ENCODE measurements around the gene LRRC8E. TPM values are rescaled to one million over a fixed set of nuclear protein-coding genes. Genes with fewer than 3 reads are reported as not detected.
"Not testable (repeated sequence)": the region's sequence is repeated elsewhere in the genome, so short reads cannot be mapped to it uniquely, and the experiment has no call there.

LRRC8E gene
- total RNA-seq, 2 donors from 2014 or later: not detected

DNA sequence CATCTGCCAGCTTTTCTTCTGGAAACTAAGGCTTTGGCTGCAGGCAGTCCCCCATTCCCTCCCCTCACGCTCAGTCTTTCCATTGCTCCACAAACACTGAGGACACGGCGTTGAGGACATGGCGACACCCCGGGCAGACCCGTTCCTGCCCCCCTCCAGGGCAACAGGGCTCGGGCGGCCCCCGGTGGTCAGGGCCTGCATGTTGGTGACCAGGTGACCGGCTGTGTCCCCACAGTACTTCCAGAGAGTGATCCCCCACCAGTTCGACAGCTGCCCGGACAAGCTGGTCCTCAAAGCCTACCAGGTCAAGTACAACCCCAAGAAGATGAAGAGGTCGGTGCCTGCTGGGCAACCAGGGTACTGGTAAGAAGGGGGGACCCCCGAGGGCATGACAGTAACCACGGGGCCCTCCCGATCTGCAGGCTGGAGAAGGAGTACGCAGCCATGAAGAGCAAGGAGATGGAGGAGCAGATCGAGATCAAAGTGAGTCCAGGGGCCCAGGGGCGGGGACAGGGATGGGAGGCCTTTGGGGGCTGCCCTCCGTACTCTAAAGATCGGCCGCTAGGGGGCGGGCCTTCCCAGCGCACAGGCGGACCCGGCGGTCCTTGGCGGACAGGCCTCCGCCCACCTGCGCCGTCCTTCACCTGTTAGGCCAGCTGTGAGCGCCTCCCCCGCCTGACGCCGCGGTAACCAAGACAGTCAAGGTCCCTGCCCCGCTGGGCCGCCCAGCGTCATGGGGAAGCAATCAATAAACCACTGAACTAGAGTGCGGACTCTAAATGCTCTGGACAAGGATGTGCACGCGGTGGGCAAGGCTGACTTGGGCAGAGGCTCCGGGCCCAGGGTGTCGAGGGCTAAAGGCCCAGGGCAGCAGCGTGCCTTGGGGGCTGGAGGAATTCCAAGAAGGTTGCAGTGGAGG is 35.2 kb upstream of the LRRC8E start:
- intact Hi-C loops (cut with DNase I): no loop called here
- DNase-seq (ENCODE audit: low spot score): peak; percentile 90

DNA sequence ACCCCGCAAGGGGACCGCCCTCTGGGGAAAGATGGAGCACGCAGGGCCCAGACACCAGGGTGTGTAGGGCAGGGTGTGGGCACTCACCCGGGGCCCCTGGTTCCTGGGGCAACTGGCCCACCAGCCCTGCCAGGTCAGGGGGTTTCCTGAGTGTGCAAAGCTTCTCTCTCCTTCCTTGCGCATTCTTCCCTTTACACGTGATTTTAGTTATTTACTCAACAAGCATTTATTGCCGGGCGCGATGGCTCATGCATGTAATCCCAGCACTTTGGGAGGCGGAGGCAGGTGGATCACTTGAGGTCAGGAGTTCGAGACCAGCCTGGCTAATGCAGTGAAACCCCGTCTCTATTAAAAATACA is 34.6 kb upstream of the LRRC8E start:
- intact Hi-C loops (cut with DNase I): no loop called here
- DNase-seq (ENCODE audit: low spot score): no peak

DNA sequence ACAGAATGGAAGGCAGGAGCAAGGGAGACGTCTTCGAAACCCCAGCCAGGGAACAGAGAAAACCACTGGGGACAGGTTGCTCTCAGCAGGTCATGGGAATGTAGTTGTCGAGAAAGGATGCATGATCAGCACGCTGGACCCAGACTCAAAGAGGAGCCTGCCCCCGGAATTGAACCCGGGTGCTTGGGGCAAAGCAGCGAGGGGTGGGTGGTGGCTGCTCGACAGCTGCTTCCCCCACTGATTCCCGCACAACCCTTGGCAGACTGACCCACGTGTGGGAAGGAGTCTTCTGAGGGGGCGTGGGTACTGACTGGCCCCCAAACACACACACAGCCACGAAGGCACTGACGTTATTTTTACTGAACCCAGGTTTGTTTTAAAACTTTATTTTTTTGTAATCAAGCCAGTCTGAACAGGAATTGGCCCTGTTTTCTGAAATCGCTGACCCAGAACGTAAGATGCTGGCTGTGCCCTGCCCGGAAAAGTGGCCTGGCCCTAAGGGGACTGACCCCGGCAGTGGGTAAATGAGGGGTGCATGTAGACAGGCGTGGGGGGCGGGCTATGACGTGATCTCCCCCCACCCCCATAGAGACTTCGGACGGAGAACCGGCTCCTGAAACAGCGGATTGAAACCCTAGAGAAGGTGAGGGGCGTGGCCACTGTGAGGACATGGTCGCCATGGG is 32.7 kb upstream of the LRRC8E start:
- intact Hi-C loops (cut with DNase I): no loop called here

DNA sequence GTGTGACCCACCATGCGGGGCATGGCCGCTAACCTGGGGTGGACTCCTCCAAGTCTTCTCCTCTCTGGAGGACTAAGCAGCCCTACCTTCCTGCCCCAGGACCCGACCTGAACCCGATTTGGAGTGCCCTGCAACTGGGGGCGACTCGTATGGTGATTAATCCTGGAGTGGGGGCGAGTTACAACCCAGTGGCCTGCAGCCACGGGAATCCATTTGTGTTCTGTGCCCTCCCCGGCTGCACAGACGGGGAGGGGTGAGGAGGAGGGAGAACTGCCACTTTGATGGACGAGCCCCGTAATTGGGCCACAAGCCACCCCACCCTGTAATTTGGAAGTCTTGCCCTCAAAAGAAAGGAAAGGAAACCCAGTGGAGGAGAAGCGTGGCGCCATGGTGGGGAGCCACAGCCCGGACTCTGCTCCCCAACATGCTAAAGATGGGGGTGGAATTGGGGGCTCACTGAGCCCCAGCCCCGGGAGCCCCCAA is 32.2 kb upstream of the LRRC8E start:
- no peak for DNase-seq (ENCODE audit: low spot score)
- intact Hi-C loops (cut with DNase I): no loop called here

More for the DNA sequence above, 32.7 kb upstream of the LRRC8E start:
- no peak for DNase-seq (ENCODE audit: low spot score)

DNA sequence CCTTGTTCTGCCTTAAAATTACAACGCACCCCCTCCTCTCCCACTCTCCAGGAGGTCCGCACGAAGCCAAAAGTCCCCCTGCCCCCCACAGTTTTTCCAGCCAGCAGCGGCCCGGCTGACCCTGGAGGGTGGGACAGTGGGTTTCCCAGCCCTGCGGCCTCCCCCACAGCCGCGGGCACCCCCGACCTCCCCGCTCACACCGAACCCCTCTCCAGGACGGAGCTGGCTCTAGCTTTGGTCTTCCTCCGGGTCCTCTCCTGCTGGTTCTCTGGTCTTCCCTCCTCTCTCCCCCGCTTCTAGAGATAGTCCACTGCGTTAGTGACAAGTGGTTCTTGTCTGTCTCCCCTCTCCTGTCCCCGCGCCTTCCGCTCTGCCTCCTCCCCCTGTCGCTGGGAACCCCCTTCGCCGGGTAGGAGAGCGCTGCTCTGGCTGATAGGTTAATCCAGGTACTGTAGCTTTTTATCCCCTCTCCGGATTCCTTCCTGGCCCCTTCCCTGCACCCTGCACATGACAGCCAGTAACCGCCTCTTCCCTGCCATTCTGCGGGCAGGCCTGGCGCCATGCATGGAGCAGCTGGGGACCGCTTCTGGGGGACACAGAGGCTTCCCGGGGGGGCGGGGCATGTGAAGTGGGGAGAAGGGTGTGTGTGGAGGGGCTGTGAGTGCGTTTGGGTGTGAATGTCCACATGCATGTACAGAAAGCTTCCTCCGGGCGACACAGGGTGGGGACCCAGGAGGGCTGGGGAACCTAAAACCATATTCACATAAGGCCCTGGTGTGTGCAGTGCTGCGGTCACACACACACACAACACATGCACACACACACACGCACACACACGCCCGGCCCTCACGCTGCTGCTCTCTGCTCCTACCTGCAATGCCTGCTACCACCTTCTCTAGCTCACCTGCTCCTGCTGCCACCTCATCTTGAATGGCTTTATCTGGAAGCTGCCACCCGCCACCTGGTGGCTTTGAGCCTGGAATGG is 31.3 kb upstream of the LRRC8E start:
- intact Hi-C loops (cut with DNase I): no loop called here
- no peak for DNase-seq (ENCODE audit: low spot score)

DNA sequence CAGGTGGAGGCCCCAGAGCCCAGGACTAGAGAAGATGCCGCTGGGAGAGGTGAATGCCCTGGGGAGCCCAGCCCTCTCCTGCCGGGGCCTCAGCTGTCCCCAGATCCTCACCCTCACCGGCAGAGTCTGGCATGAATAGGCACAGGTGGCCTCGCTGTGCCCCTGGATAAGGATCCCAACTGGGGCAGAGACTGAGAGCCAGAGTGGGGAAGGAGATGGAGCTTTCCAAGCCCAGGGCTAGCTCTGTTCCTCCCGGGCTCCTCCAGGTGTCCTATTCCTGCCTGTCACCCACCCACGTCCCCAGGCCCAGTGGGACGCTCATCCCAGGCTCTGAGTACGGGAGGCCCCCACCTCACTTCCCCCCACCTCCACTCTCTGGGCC is 30.6 kb upstream of the LRRC8E start:
- intact Hi-C loops (cut with DNase I): no loop called here
- DNase-seq (ENCODE audit: low spot score): no peak

DNA sequence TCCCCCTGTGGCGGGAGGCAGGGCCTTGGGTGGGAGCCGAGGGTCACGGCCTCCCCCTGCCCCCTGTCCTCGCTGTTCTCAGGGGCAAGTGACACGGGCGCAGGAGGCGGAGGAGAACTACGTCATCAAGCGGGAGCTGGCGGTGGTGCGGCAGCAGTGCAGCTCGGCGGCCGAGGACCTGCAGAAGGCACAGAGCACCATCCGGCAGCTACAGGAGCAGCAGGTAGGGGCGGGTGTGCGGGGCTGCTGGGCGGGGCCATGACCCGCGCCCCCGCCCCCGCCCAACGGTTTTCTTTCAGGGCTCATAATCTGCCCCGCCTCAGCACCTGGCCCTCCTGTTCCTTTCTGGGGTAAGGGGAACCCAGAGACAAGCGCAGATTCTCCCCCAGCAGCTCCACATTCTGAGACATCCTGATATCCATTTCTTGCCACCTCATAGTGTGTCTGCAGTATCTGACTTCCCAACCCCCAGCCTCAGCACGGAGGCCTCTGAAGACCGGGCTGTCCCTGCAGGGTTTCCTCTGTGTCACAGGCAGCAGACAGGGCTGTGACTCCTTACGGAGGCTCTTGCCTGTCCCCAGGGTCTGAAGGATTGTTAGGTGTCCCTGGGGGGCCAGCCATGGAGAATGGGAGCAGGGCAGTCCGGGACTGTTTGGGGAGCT is 30.1 kb upstream of the LRRC8E start:
- intact Hi-C loops (cut with DNase I): no loop called here
- DNase-seq (ENCODE audit: low spot score): no peak

DNA sequence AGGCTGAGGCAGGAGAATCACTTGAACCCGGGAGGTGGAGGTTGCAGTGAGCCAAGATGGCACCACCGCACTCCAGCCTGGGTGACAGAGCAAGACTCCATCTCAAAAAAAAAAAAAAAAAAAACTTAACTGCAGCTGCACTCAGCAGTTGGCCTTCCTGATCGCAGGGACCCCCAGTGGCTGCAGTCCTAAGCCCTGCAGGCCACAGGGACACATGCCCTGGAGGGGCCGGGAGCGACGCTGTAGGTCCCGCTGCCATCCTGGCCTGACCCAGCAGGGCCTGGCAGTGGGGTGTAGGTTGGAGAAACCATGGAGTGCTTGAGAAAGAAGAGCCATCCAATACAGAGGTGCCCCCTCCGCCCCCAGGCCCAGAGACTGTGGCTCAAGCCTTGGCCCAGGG is 29.2 kb upstream of the LRRC8E start:
- DNase-seq (ENCODE audit: low spot score); intact Hi-C loops (cut with DNase I): not testable (repeated sequence)

DNA sequence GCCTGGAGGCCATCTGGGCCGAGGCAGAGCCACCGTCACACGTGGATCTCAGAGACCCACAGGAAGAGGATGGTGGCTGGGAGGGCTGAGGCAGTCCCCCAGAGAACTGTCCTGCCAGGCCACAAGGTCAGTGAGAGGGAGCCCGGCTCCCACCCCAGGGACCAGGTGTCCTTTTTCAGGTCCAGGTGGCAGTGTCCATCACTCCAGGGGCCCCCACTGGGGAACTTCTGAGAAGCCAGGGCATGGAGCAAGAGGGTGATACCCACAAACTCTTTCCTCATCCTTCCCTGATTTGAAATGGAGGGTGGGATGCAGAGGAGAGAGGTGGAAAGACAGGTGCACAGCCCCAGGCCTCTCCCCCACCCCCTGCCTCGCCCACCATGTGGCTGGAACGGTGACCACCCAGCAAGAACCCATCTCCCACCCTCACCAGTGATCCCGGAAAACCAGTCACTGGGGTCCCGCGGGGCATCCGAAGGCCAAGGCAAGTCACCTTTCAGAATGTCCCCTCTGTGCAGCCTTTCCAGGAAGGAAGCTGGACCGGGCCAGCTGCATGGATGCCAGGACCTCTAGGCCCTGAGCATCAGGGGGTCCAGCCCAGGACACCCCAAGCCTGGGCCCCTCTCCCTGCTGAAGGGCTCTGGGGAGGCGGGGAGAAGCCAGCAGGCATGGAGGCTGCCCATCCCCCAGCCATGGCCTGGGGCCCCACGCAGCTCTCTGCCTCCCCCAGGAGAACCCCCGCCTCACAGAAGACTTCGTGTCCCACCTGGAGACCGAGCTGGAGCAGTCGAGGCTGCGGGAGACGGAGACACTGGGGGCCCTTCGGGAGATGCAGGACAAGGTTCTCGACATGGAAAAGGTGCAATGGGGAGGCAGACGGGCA is 28.2 kb upstream of the LRRC8E start:
- intact Hi-C loops (cut with DNase I): no loop called here
- no peak for DNase-seq (ENCODE audit: low spot score)

DNA sequence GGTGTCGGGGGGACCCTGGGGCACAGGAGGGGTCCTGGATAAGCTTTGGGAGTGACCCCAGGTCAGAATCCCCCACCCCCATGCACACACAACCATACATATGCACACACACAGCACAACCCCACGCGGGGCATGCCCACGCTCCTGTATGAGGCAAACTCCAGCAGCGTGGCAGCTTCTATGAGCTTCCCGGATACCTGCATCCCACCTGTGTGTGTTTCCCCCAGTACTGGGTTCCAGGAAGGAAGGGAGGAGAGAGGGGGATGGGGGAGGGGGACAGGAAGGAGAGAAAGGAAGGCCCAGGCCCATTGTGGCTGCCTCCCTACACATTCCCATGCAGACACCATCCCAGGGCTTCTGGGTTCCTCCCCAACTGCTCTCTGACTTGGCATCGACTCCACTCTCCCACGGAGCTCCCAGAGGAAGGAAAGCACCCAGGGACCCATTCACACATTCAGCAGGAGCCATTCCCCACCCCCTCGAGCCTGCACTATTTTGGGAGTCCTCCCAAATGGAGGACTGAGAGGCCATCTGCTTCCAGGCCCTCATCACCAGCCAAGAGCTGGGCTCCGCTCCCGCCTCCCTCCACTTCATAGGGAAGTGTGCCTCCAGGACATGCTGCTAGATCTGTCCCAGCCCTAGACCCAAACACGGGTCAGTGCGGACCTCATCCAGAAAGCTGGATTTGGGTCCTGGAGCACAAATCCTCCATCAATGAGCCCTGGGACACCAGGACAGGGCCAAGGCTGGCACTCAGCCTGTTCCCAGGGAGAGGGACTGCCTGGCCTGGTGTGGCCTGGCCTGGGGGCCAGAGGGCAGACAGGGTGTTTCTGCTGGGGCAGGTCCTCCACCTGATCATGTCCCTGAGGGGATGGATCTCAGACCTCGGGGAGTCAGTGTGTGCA is 27.3 kb upstream of the LRRC8E start:
- intact Hi-C loops (cut with DNase I): no loop called here

DNA sequence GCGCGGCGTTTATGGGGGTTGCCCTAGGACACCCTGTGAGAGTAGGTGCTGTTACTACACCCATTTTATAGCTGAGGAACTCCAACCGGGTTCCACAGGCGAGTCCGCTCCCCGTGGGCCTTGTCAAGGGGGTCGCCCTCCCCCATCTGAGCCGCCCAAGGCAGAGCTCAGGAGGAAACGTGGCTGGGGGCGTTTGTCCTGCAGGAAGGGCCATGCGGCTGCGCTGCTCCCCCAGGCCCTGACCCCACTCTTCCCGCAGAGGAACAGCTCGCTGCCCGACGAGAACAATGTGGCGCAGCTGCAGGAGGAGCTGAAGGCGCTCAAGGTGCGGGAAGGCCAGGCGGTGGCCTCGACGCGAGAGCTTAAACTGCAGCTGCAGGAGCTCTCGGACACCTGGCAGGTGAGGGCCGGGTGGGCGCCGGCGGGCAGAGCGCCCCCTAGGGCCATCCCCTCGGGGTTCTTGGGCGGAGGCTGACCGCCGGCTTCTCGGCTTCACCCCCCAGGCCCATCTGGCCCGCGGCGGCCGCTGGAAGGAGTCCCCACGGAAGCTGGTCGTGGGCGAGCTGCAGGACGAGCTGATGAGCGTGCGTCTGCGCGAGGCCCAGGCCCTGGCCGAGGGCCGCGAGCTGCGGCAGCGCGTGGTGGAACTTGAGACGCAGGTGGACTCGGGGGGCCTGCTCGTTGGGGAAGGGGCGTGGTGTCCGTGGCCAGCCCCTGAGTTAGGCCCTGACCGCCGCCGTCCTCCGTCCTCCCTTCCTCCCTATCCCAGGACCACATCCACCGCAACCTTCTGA is 26.5 kb upstream of the LRRC8E start:
- intact Hi-C loops (cut with DNase I): no loop called here
- no peak for DNase-seq (ENCODE audit: low spot score)

More for the DNA sequence above, 27.3 kb upstream of the LRRC8E start:
- DNase-seq (ENCODE audit: low spot score): no peak

DNA sequence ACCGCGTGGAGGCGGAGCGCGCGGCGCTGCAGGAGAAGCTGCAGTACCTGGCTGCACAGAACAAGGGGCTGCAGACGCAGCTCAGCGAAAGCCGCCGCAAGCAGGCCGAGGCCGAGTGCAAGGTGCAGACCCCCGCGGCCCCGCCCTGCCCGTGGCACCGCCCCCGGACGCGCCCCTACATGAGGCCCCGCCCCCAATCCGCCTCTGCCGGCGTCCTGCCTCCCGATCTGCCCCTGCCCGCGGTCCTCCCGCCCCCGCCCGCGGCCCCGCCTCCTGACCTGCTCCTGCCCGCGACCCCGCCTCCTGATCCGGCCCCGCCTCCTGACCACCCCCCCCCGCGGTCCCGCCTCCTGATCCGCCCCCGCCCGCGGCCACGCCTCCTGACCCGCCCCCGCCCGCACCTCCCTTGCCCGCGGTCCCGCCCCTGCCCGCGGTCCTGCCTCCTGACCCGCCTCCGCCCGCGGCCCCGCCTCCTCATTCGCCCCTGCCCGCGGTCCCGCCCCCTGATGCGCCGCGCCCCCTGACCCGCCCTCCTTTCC is 25.8 kb upstream of the LRRC8E start:
- DNase-seq (ENCODE audit: low spot score): no peak

DNA sequence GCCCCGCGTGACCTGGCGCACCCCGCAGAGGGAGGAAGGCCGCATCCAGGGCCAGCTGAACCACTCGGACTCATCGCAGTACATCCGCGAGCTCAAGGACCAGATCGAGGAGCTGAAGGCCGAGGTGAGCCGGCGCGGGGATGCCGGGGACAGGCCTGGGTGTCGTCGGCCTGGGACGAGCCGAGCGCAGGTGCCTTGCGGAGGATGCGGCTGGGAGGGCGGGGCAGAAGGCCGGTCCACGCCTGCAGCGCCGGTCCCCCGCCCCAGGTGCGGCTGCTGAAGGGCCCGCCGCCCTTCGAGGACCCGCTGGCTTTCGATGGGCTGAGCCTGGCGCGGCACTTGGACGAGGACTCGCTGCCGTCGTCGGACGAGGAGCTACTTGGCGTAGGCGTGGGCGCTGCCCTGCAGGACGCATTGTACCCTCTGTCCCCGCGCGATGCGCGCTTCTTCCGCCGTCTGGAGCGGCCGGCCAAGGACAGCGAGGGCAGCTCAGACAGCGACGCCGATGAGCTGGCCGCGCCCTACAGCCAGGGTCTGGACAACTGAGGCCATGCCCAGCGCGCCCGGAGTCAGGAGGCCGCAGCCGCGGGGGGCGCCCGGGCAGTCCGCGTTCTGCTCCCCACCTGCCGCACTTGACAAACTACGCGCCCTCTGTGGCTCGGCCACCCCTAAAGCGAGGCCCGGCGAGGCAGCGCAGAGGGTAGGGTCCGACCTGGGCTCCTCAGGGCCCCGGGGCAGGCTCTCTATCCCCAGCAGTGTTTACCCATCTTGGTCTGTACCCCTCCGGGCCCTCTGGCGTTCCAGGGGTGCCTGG is 24.9 kb upstream of the LRRC8E start:
- no peak for DNase-seq (ENCODE audit: low spot score)
- intact Hi-C loops (cut with DNase I): no loop called here

More for the DNA sequence above, 25.8 kb upstream of the LRRC8E start:
- intact Hi-C loops (cut with DNase I): no loop called here

DNA sequence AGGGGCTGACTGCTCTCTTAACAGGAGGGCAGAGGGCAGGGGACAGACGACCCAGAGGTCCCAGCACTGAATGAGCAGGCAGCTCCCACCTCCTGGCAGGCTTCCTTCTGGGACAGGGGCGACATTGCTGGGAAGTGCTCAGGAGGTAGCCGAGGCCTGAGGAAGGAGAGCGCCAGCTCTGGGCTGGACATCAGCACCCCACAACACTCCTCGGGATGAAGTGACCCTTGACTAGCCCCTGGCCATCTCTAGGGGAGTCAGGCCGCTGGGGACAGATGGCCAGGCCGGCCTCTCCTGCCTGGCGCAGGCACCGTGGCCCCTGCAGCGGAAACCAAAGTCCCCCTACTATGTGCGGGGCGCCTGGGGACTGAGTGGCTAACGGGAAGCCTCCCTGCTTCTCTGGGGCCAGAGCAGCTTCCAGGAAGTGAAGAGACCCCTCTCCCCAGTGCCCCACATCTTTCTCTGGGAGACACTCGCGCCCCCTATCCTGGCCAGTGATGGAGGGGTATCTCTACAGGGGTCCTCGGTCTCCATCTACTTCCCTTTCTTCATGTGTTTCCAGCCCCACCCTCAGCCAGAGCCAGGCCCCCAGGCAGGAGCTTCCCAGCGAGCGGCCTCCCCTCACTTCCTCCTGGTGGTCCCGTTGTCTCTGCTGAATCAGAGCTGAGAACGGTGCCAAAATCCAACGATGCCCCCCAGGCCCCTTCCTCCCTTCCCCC is 24.2 kb upstream of the LRRC8E start:
- intact Hi-C loops (cut with DNase I): no loop called here
- no peak for DNase-seq (ENCODE audit: low spot score)

DNA sequence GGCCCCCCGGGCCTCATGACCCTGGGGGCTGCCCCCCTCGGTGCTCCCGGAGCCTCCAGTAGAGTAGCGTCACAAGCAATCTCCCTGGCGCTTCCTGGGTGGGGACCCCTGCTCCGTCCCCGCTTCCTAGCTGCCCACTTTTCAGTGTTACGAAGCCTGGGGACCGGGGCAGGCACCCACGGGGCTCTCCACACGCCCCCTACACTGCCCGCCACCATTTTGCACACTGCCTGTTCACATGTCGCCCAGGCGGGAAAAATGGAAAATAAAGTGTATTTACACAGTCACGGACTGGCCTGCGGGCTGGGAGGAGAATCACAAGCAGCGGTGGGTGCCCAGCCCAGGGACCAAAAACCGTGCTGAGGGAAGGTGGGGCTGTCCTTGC is 23.6 kb upstream of the LRRC8E start:
- intact Hi-C loops (cut with DNase I): no loop called here
- no peak for DNase-seq (ENCODE audit: low spot score)

All from posterior vena cava (tissue), 2 donors.